HepG2 (cell line): ENCODE results near the gene VDR.

Experiments used
- POLR2AphosphoS5 ChIP-seq: IDR thresholded peaks from 2 replicates; pipeline ENCODE4 v1.6.1; 2012; ENCODE audit warnings: low read depth, low read length
- ZBTB8A ChIP-seq: sonication (generic); formaldehyde crosslinking; IDR thresholded peaks from 2 replicates; pipeline ENCODE4 v1.4.0; 2020; ENCODE audit warnings: mild to moderate bottlenecking, low read depth, missing genetic modification reagents, borderline replicate concordance

DNA sequence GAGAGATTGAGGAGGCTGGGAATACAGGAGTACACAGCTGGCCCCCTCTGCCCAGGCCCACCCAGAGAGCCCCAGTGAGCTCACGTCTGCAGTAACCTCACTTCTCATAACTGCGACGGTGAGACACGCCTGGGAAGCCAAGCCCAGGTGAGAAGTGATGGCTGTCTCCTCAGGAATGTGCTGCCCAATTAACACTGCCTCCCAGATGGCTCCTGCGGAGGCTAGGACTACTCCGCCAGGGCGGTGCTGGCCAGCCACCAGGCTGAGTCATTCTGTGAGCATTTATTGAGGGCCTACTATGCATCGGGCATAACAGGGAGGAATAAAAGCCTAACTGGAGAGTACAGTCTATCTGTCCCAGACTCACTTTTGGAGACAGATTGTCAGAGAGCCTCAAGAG is 49.3 kb upstream of the VDR start:
- TF ChIP-seq ZBTB8A (CRISPR knock-in tag), result no peak
- no peak for TF ChIP-seq POLR2AphosphoS5
